Neural cell (in vitro differentiated cells): Measurements from ENCODE around the gene MEMO1.

Source experiments
- CTCF ChIP-seq: fragments of 450-650 bp; IDR thresholded peaks from 2 replicates; pipeline ENCODE4 v1.5.1; 2014; ENCODE audit warnings: antibody characterized with exemption, mild to moderate bottlenecking, moderate library complexity; ENCODE audit not compliant: poor library complexity, severe bottlenecking
- EP300 ChIP-seq: fragments of 450-650 bp; conservative IDR thresholded peaks from 2 replicates; pipeline ENCODE4 v1.6.1; 2014; ENCODE audit warnings: antibody characterized with exemption, mild to moderate bottlenecking, moderate library complexity; ENCODE audit not compliant: poor library complexity, severe bottlenecking
- EZH2 ChIP-seq: fragments of 200-600, 300-800 bp; shearing (Covaris generic), sonication (generic); IDR thresholded peaks from 2 replicates; pipeline ENCODE4 v1.6.1; 2014; ENCODE audit warnings: antibody characterized with exemption, low read length, borderline replicate concordance, mild to moderate bottlenecking; ENCODE audit not compliant: insufficient read depth, poor library complexity, severe bottlenecking
- MXI1 ChIP-seq: fragments of 450-650 bp; conservative IDR thresholded peaks from 2 replicates; pipeline ENCODE4 v1.6.1; 2014; ENCODE audit warnings: antibody characterized with exemption, mild to moderate bottlenecking; ENCODE audit not compliant: poor library complexity, severe bottlenecking
- POLR2AphosphoS5 ChIP-seq: IDR thresholded peaks from 2 replicates; pipeline ENCODE4 v1.6.1; 2012
- RAD21 ChIP-seq: fragments of 450-650 bp; conservative IDR thresholded peaks from 2 replicates; pipeline ENCODE4 v1.6.1; 2014; ENCODE audit warnings: antibody characterized with exemption, mild to moderate bottlenecking, moderate library complexity
- TAF1 ChIP-seq: IDR thresholded peaks from 2 replicates; pipeline ENCODE4 v1.6.1; 2012; ENCODE audit warnings: low read depth

GRCh38 chr2:31996571-31997150, 14.1 kb downstream of the MEMO1 start:
- TF ChIP-seq POLR2AphosphoS5: no peak
- no peak for TF ChIP-seq CTCF
- TF ChIP-seq MXI1: no peak
- no peak for TF ChIP-seq RAD21
- no peak for TF ChIP-seq TAF1
- no peak for TF ChIP-seq EZH2
- TF ChIP-seq EP300: no peak
